HEK293 (cell line): ENCODE data around the gene TFDP1.

Experiments
- YY1 ChIP-seq: fragments of 450-650 bp; formaldehyde crosslinking; IDR thresholded peaks from 2 replicates; pipeline ENCODE4 v1.5.1; 2018; ENCODE audit warnings: missing biosample characterization, missing genetic modification characterization
- ZBTB26 ChIP-seq: fragments of 450-650 bp; formaldehyde crosslinking; optimal IDR thresholded peaks from 2 replicates; pipeline ENCODE3; 2016; ENCODE audit warnings: missing biosample characterization, mild to moderate bottlenecking, missing genetic modification characterization
- ZNF114 ChIP-seq: fragments of 450-650 bp; formaldehyde crosslinking; IDR thresholded peaks from 2 replicates; pipeline ENCODE4 v1.5.0; 2017; ENCODE audit warnings: missing biosample characterization, missing genetic modification characterization
- ZNF202 ChIP-seq: fragments of 450-650 bp; formaldehyde crosslinking; IDR thresholded peaks from 2 replicates; pipeline ENCODE4 v1.5.1; 2016; ENCODE audit warnings: missing biosample characterization, missing genetic modification characterization, borderline replicate concordance
- ZNF24 ChIP-seq: fragments of 450-650 bp; formaldehyde crosslinking; IDR thresholded peaks from 2 replicates; pipeline ENCODE4 v1.5.1; 2016; ENCODE audit warnings: missing biosample characterization, missing genetic modification characterization
- ZNF596 ChIP-seq: fragments of 450-650 bp; IDR thresholded peaks from 2 replicates; pipeline ENCODE4 v1.5.0; 2018; ENCODE audit warnings: missing biosample characterization, mild to moderate bottlenecking, missing genetic modification characterization, moderate library complexity
- TF ChIP-seq, protein P1 (sequence below): fragments of 450-650 bp; formaldehyde crosslinking; IDR thresholded peaks from 2 replicates; pipeline ENCODE4 v1.5.1; 2016; ENCODE audit warnings: missing biosample characterization, missing genetic modification characterization
- TF ChIP-seq, protein P2 (sequence below): fragments of 450-650 bp; formaldehyde crosslinking; IDR thresholded peaks from 2 replicates; pipeline ENCODE4 v1.5.1; 2016; ENCODE audit warnings: missing biosample characterization, missing genetic modification characterization, low read depth
- TF ChIP-seq, protein P3 (sequence below): sonication (generic); formaldehyde crosslinking; IDR thresholded peaks from 2 replicates; pipeline ENCODE4 v1.8.1; 2022; ENCODE audit warnings: mild to moderate bottlenecking, moderate library complexity, missing genetic modification reagents

GRCh38 chr13:113657851-113658741, 73.5 kb downstream of the TFDP1 start, which contains the start of gene ATP4B:
- TF ChIP-seq ZBTB26 (tag by site-specific recombination) (no peak), ZNF24 (tag by site-specific recombination) (no peak), ZNF596 (tag by site-specific recombination) (no peak), YY1 (no peak), ZNF114 (tag by site-specific recombination) (no peak), ZNF202 (tag by site-specific recombination) (no peak)
- TF ChIP-seq, protein P1, sequence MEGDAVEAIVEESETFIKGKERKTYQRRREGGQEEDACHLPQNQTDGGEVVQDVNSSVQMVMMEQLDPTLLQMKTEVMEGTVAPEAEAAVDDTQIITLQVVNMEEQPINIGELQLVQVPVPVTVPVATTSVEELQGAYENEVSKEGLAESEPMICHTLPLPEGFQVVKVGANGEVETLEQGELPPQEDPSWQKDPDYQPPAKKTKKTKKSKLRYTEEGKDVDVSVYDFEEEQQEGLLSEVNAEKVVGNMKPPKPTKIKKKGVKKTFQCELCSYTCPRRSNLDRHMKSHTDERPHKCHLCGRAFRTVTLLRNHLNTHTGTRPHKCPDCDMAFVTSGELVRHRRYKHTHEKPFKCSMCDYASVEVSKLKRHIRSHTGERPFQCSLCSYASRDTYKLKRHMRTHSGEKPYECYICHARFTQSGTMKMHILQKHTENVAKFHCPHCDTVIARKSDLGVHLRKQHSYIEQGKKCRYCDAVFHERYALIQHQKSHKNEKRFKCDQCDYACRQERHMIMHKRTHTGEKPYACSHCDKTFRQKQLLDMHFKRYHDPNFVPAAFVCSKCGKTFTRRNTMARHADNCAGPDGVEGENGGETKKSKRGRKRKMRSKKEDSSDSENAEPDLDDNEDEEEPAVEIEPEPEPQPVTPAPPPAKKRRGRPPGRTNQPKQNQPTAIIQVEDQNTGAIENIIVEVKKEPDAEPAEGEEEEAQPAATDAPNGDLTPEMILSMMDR = no peak
- TF ChIP-seq, protein P2, sequence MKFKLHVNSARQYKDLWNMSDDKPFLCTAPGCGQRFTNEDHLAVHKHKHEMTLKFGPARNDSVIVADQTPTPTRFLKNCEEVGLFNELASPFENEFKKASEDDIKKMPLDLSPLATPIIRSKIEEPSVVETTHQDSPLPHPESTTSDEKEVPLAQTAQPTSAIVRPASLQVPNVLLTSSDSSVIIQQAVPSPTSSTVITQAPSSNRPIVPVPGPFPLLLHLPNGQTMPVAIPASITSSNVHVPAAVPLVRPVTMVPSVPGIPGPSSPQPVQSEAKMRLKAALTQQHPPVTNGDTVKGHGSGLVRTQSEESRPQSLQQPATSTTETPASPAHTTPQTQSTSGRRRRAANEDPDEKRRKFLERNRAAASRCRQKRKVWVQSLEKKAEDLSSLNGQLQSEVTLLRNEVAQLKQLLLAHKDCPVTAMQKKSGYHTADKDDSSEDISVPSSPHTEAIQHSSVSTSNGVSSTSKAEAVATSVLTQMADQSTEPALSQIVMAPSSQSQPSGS (tag by site-specific recombination) = no peak
- TF ChIP-seq, protein P3, sequence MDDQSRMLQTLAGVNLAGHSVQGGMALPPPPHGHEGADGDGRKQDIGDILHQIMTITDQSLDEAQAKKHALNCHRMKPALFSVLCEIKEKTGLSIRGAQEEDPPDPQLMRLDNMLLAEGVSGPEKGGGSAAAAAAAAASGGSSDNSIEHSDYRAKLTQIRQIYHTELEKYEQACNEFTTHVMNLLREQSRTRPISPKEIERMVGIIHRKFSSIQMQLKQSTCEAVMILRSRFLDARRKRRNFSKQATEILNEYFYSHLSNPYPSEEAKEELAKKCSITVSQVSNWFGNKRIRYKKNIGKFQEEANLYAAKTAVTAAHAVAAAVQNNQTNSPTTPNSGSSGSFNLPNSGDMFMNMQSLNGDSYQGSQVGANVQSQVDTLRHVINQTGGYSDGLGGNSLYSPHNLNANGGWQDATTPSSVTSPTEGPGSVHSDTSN = no peak
